Lower leg skin (tissue), 4 donors: ENCODE data around the gene SPACA5. TPM values are rescaled to one million over a fixed set of nuclear protein-coding genes. Genes with fewer than 3 reads are reported as not detected.
"Not testable (repeated sequence)": the region's sequence is repeated elsewhere in the genome, so short reads cannot be mapped to it uniquely, and the experiment has no call there.

Source experiments
- DNase-seq, 2 donors: peaks; one replicate each; pipeline ENCODE4 v3.0.0-alpha.2; 2019; ENCODE audit warnings: low spot score in 2 of 2
- H3K4me3 ChIP-seq: fragments of 200-600 bp; sonication (generic); 2 replicates; pipeline ENCODE4 v1.5.1; 2017; ENCODE audit warnings: mild to moderate bottlenecking, low read depth; ENCODE audit not compliant: poor library complexity, severe bottlenecking
- POLR2A ChIP-seq, 2 donors: fragments of 450-650 bp; IDR thresholded peaks; one replicate each; pipeline ENCODE4 v1.6.1; 2016 to 2017; ENCODE audit warnings: antibody characterized with exemption in 2 of 2, mild to moderate bottlenecking in 1 of 2, moderate library complexity in 1 of 2
- WGBS, 2 donors: methylation state at CpG; one replicate each; pipeline ENCODE4 v1.1.5; 2018; 5-methylcytosine and 5-hydroxymethylcytosine counted together
- intact Hi-C: fragments of 100-400 bp; cut with DNase I; formaldehyde crosslinking; loops from one replicate; pipeline ENCODE4 v1.15.0; 2023; ENCODE audit warnings: low total_unique reads
- total RNA-seq, 4 donors: library from RNA; depleted of rRNA; stranded (reverse); fragments of >200 nt; gene quantifications; one replicate each; pipeline ENCODE4 v1.1.0, GENCODE V29; 2016
- TF ChIP-seq, protein P1 (sequence below), 3 donors: fragments of 450-650 bp; IDR thresholded peaks; one replicate each; pipeline ENCODE4 v1.5.1; 2016; ENCODE audit warnings: antibody characterized with exemption in 3 of 3, mild to moderate bottlenecking in 3 of 3, moderate library complexity in 2 of 3

The SPACA5 gene
- total RNA-seq, 4 donors from 2014 or later = not detected

- DNase-seq = no peak
- no peak for TF ChIP-seq POLR2A (IDR thresholded peaks at IDR 0.05)
- TF ChIP-seq, protein P1, sequence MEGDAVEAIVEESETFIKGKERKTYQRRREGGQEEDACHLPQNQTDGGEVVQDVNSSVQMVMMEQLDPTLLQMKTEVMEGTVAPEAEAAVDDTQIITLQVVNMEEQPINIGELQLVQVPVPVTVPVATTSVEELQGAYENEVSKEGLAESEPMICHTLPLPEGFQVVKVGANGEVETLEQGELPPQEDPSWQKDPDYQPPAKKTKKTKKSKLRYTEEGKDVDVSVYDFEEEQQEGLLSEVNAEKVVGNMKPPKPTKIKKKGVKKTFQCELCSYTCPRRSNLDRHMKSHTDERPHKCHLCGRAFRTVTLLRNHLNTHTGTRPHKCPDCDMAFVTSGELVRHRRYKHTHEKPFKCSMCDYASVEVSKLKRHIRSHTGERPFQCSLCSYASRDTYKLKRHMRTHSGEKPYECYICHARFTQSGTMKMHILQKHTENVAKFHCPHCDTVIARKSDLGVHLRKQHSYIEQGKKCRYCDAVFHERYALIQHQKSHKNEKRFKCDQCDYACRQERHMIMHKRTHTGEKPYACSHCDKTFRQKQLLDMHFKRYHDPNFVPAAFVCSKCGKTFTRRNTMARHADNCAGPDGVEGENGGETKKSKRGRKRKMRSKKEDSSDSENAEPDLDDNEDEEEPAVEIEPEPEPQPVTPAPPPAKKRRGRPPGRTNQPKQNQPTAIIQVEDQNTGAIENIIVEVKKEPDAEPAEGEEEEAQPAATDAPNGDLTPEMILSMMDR (IDR thresholded peaks at IDR 0.05) = no peak
- no peak overlapping the region for H3K4me3 ChIP-seq
- WGBS, 2 donors = 58 to 85% methylated on average over 3 of the region's 3 CpGs
- intact Hi-C loops = no loop called here
These were observed 4.5 kb upstream of the SPACA5 start for GRCh38 chrX:48002319-48002718.

- no peak for DNase-seq
- WGBS, 2 donors = 39 to 57% methylated on average over 7 of the region's 7 CpGs
- no peak overlapping the region for H3K4me3 ChIP-seq
- intact Hi-C loops = no loop called here
- TF ChIP-seq POLR2A (IDR thresholded peaks at IDR 0.05) = no peak
- TF ChIP-seq, protein P1 (IDR thresholded peaks at IDR 0.05) = no peak
These were observed 3.9 kb upstream of the SPACA5 start for GRCh38 chrX:48002929-48003328.

DNA sequence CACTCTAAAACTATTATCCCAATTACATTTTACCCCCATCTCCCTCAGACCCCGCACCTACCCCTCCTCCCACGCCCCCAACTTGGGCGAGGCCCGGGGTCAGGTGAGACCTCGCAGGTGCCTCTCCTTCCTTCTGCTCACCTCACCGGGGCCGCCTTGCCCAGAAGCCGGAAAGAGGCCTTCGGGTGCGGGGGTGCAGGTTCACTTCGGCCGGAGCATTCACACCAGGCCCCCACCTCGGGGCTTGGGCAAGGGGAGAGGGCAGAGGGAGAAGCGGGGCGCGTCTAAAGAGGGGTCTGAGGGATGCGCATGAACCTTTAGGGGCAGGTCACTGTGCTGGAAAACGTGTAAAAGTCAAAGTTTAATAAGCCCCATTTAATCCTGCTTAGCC is 3.4 kb upstream of the SPACA5 start:
- peak overlapping the region; percentile 36 for H3K4me3 ChIP-seq
- TF ChIP-seq, protein P1 (IDR thresholded peaks at IDR 0.05) = no peak
- TF ChIP-seq POLR2A (IDR thresholded peaks at IDR 0.05) = no peak
- WGBS, 2 donors = 0 to 39% methylated on average over 18 of the region's 18 CpGs
- intact Hi-C loops = no loop called here
- no peak for DNase-seq

DNA sequence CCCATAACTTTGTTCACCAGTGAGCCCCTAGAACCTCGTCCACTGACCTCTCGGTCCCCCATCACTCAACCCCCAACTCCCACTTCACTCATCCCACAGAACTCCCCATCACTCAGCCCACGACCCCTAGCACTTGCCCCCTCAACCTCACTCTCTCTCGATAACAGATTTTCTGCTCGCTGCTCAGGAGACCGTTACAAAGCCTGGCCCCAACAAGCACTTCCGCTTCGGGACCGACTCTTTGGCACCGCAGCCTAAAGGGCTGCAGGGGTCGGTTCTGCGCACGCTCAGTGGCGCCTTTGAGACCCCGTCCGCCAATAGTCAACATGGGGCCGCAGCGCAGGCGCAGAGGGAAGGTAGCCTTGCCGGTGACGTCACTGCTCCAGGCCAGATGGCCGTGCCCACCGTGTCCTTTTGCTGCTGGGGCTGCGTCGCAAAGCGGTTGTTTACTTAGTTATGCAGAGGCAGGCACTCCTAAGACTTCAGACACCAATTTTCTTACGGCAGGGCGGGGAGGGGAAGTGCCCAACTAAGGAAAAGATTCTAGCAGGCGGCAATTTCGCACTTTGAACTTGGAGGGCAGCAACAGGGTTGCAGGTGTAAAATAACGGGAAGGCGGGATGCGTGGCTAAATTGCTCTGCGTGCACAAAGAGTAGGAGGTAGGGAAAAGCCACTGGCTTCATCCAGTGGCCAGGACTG is 2.9 kb upstream of the SPACA5 start, which contains the start of gene ZNF182:
Gene ZNF182, minus strand, starts transcription at position 232 of the 700 bp plus-strand sequence. CDS start 1,380 bp downstream, outside the sequence.
- TF ChIP-seq POLR2A (IDR thresholded peaks at IDR 0.05) = no peak
- TF ChIP-seq, protein P1 (IDR thresholded peaks at IDR 0.05) = no peak
- DNase-seq = peak; percentile 84 to 98
- intact Hi-C loops = no loop called here
- H3K4me3 ChIP-seq = peak within 1 kb of the TSS; percentile 36
- 0 to 34% methylated on average over 16 to 34 of the region's 34 CpGs for WGBS, 2 donors

- no CpG with 5 or more reads among the region's 2 CpGs for WGBS, 2 donors
- H3K4me3 ChIP-seq, DNase-seq, intact Hi-C loops: not testable (repeated sequence)
These were observed 2.7 kb downstream of the SPACA5 start for GRCh38 chrX:48009445-48009960.

- WGBS, 2 donors = 93% methylated on average over 29 of the region's 46 CpGs; no CpG with 5 or more reads in 1 of the 2 donors
- intact Hi-C loops, H3K4me3 ChIP-seq, DNase-seq: not testable (repeated sequence)
These were observed 10.0 kb downstream of the SPACA5 start for GRCh38 chrX:48016583-48017310.

- not testable (repeated sequence) for H3K4me3 ChIP-seq, DNase-seq
- intact Hi-C loops = loop anchor here (10.0 kb wide), 1 partner anchor 185 kb away; the partner anchor contains the start of gene ZNF81
- WGBS, 2 donors = no CpG with 5 or more reads among the region's 1 CpG
These were observed 13.1 kb downstream of the SPACA5 start for GRCh38 chrX:48019892-48020291.

DNA sequence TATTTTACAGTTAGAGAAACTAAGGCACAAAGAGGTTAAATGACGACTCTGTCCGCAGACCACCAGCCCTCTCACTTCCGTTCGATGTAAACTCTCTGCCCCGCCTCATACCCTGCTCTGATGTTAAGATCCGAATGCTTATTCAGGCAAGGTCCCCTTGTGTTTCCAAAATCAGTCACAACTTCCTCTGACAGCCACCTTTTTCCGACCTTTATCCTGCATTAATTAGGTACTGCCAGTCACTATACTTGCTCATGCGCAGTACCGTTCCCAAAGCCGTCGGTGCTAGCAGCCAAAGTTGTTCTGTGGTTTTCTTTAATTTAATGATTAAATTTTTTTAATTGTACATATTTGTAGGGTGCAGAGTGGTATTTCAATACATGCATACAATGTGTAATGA is 13.7 kb downstream of the SPACA5 start:
- WGBS, 2 donors = 69 to 74% methylated on average over 11 of the region's 11 CpGs
- intact Hi-C loops = loop anchor here (10.0 kb wide), 1 partner anchor 186 kb away; the partner anchor contains the start of gene ZNF81
- DNase-seq, H3K4me3 ChIP-seq: not testable (repeated sequence)
